ENCODE results near the gene TSNAXIP1.
A peak's percentile ranks its signal among the peaks of the same experiment; 100 is the strongest.
"Not testable (repeated sequence)": the region's sequence is repeated elsewhere in the genome, so short reads cannot be mapped to it uniquely, and the experiment has no call there.

The TSNAXIP1 gene

GRCh38 chr16:67862623-67863583 lies 56.2 kb downstream of the TSNAXIP1 start:
- no peak for DNase-seq

DNA sequence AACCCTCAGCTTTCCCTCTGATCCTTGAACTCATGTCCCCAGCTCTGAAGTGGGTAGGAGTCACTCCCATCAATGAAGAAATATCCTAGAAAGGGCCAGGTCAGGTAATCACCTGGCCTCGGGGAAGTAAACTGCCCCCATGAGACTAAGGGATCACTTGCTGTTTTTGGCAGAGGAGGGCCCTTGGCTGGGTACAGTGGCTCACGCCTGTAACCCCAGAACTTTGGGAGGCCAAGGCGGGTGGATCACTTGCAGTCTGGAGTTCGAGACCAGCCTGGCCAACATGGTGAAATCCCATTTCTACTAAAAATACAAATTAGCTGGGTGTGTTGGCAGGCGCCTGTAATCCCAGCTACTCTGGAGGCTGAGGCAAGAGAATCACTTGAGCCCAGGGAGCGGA lies 57.4 kb downstream of the TSNAXIP1 start:
- DNase-seq = not testable (repeated sequence)

DNA sequence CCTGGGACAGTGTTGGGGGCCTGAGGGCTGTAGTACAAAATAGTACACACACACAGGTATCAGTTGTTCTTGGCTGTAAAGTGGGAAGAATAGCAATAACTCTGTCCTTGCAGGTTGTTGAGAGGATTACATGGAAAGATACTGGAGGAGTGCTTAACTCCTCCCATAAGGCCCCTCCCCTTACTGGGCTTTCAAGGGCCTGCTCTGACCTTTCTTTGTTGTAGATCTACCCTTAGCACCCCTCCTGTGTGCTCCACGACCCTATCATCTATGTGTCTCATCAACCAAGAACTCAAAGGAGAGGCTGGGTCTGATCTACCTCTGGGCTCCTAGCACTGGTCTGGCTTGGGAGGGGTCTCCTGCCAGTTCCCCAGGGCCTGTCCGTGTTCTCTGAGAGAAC lies 57.9 kb downstream of the TSNAXIP1 start:
- no peak for DNase-seq

DNA sequence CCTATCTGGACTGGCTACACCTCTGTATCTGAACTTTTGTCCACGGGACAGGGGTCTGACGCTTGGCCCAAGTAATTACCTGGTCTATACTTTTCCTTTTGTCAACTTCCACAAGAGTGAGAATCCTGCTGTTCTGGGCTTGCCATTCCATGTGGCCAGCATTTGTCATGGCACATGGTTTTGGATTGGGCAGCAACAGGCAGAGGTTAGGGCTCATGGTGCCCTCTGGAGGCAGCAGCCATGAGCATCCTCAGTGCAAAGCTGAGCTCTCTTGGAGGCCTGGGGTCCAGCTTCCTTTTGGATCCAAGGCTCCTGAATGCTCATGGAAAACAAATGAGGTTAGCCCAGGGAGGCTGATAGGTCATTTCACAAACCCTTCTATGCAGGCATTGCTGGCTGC lies 58.6 kb downstream of the TSNAXIP1 start:
- DNase-seq = no peak

DNA sequence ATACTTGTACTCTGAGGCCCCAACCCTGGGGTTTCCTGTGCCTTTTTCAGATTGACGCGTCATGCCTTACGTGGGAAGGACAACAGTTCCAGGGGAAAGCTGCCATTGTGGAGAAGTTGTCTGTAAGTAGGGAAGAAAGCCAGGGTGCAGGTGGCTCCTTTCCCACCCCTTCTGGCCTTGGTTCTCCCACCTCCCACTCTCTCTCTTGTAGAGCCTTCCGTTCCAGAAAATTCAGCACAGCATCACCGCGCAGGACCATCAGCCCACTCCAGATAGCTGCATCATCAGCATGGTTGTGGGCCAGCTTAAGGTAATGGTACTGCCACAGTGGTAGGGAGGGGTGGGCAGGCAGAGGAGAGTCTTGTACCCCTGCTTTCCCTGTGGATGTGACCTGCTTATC lies 61.6 kb downstream of the TSNAXIP1 start:
- DNase-seq = no peak

DNA sequence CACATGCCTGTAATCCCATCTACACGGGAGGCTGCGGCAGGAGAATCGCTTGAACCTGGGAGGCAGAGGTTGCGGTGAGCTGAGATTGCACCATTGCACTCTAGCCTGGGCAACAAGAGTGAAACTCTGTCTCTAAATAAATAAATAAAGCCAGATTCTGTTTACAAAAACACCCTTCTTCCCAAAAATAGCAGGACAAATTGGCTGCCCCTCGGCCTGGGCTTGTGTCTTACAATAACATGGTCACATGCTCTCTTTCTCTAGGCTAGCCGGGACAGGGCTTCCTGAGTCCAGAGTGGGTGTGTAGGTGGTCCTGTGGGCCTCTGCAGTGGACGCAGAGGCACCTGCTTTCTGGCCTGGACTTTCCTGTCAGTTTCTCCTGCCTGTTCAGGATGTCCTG lies 63.0 kb downstream of the TSNAXIP1 start:
- DNase-seq = no peak

DNA sequence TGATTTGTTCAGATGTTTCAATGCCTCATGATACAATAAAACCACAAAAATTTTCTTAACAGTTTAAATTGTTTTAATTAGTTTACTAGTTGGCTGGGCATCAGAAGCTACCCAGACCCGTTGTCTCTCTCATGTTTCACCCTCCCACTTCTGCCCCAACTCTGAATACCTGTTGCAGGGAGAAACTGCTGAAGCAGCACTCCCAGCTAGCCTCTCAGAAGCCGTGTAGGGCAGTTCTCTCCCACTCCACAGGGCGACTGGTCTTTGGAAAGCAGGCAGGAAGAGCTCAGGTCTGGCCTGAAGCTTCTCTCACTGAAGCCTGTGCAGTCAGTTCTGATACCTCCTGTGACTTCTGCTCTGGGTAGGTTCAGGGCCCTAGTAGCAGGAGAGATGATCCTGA lies 64.6 kb downstream of the TSNAXIP1 start:
- DNase-seq = no peak

- DNase-seq = no peak
Measured at GRCh38 chr16:67872131-67872630, 65.5 kb downstream of the TSNAXIP1 start.

DNA sequence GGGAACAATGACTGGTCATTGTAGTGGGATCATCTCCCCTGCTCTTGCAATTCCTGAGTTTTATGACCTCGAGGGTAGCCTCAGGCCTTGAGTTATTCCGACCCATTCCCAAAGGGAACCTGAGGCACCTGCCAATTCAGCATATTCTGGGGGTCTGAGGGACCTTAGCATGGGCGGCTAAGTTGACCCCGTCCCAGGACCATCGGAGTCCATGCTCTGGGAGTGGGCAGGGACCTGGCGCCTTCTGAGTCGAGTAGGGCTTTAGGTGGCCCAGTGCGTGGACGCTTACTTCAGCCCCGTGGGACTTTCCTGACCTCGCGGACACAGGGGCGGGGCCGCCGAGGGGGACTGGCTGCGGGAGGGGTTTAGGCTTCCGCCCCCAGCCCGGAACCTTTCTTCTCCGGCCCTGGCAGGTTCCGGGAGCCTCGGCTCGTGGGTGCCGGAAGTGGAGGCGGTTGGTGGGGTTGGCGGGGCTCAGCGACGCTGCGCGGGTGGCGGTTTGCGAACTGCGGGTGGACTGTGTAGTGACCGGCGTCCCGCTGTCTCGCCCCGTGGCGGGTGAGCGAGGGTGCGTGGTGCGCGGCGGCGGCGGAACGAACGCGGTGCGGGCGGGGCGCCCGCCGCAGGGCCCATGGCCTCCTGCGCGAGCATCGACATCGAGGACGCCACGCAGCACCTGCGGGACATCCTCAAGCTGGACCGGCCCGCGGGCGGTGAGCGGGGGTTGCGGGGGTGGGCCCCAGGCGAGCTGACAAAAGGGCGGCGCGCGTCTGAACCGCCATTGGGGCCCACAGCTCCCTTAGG lies 66.1 kb downstream of the TSNAXIP1 start, which contains the start of gene EDC4:
Gene EDC4 (plus strand): TSS at position 422 of the 804 bp plus-strand sequence. CDS start 210 bp downstream, at position 632.
- peak; percentile 93 for DNase-seq

DNA sequence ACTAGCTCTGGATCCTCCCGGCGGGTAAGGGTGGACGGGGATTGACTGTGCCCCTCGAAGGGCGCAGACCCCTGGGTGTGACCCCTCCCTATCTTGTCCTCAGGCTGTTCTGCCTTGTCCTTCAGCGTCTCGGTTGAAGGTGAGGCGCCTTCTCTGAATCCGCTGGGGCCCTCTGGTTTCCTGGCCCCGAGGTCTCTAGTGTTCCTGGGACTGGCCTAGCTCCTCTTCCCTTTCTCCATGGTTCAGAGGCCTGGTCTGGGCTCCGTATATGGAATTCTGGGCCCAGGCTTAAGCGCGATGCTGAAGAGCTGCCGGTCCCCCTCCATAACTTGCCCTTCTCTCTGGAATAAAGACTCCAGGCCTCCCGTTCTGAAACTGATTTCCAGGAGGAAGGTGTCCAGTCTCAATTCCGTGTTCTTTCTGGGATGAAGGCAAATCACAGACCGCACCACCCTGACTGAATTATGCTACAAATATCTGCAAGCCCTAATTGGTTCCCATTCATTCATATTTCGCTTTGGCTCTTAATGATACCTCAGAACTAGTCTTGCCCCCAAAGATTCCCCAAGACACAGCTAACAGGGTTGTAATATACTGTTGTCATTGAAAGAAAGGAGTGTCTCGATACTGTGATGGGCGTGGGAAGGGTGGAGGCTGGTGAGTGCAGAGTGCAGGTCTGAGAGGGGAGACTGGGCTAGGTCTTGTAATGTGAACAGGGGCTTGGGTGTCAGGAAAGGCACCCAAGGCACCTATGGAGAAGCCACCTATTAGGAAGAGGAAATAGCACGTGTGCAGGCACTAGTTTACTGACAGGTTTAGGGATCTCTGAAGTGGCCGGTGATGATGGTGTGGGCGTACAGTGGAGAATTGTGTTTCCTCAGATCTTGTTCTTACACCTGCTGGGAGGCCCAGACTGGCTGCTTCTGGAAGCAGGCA lies 67.0 kb downstream of the TSNAXIP1 start:
- no peak for DNase-seq

GRCh38 chr16:67874372-67874771 lies 67.7 kb downstream of the TSNAXIP1 start:
- DNase-seq = no peak

GRCh38 chr16:67877064-67877463 lies 70.4 kb downstream of the TSNAXIP1 start:
- no peak for DNase-seq
